ENCODE data around the gene SYF2.

SYF2 gene

DNA sequence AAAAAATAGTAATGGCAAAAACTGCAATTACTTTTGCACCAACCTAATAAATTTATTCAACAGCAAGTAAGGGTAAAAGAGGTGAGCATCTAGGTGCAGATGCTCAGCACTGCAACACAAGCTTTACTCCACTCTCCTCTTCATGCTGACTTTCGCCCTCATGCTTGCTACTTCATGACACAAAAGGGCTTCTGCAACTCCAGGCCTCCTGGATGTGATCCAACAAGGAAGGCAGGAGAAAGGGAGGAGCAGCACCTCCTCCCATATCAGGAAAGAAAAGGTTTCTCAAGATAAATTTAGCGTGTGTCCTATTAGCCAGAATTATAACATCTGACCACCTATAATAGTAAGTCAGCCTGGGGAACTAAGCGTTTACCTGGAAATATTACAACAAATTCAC lies 11.6 kb downstream of the SYF2 start:
- no CpG with 5 or more reads among the region's 3 CpGs for WGBS, 2 experiments (ENCODE audit: insufficient coverage in 2 of 2)
- Histone ChIP-seq H3K4me1 (ENCODE audit: control insufficient read depth, insufficient read depth, low read length, poor library complexity, severe bottlenecking) (no peaks in the 10 kb centered on the region), H3K36me3 (ENCODE audit: control insufficient read depth, insufficient read depth, low read length) (peaks cover 44% of the 10 kb centered on the region), H3K9me3 (ENCODE audit: control insufficient read depth, low read length) (no peaks in the 10 kb centered on the region), H3K4me3 (ENCODE audit: extremely low read depth, insufficient read depth, low read length, poor library complexity, severe bottlenecking) (no peak overlapping the region), H3K27ac (ENCODE audit: low read depth, low read length, severe bottlenecking) (no peak overlapping the region)

- H3K27ac ChIP-seq (ENCODE audit: low read depth, low read length, severe bottlenecking) = no peak overlapping the region
- no peaks in the 10 kb centered on the region for H3K9me3 ChIP-seq (ENCODE audit: control insufficient read depth, low read length)
- no peaks in the 10 kb centered on the region for H3K4me1 ChIP-seq (ENCODE audit: control insufficient read depth, insufficient read depth, low read length, poor library complexity, severe bottlenecking)
- 83 to 94% methylated on average over 5 to 6 of the region's 9 CpGs for WGBS, 2 experiments (ENCODE audit: insufficient coverage in 2 of 2)
- H3K4me3 ChIP-seq (ENCODE audit: extremely low read depth, insufficient read depth, low read length, poor library complexity, severe bottlenecking) = no peak overlapping the region
- peaks cover 41% of the 10 kb centered on the region for H3K36me3 ChIP-seq (ENCODE audit: control insufficient read depth, insufficient read depth, low read length)
These were observed 12.5 kb downstream of the SYF2 start for GRCh38 chr1:25219661-25220251.

DNA sequence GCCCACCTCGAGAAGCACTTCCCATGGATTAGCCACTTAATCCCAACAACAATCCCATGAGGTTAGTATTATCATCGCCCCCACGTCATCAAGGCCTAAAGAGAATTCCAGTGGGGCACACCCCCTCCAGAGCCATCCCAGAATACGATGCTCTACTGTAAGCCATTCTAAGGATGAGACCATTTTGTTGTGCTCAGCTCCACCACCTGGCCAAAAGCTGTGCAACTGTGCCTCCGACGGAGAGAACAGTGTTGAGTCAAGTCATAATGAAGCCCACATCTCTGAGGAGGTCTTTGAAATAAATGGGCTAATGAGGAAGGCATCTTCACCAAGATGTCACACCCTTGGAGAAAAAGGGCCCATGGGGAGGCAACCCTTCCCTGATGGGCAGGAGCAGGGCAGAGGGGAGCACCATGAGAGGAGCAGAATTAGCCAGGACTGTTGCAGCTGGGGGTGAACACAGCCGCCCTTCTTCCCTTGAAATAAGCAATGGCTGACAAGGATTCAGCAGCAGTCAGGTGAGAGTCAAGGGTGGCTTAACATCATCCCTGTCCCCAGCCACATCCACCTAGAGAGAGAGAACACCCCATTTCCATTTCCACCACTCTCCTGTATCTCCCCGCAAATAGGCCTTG lies 14.6 kb downstream of the SYF2 start:
- H3K4me1 ChIP-seq (ENCODE audit: control insufficient read depth, insufficient read depth, low read length, poor library complexity, severe bottlenecking) = no peaks in the 10 kb centered on the region
- no peaks in the 10 kb centered on the region for H3K9me3 ChIP-seq (ENCODE audit: control insufficient read depth, low read length)
- H3K36me3 ChIP-seq (ENCODE audit: control insufficient read depth, insufficient read depth, low read length) = peaks cover 21% of the 10 kb centered on the region
- no peak overlapping the region for H3K4me3 ChIP-seq (ENCODE audit: extremely low read depth, insufficient read depth, low read length, poor library complexity, severe bottlenecking)
- H3K27ac ChIP-seq (ENCODE audit: low read depth, low read length, severe bottlenecking) = no peak overlapping the region
- 82% methylated on average over 5 to 7 of the region's 8 CpGs for WGBS, 2 experiments (ENCODE audit: insufficient coverage in 2 of 2)

DNA sequence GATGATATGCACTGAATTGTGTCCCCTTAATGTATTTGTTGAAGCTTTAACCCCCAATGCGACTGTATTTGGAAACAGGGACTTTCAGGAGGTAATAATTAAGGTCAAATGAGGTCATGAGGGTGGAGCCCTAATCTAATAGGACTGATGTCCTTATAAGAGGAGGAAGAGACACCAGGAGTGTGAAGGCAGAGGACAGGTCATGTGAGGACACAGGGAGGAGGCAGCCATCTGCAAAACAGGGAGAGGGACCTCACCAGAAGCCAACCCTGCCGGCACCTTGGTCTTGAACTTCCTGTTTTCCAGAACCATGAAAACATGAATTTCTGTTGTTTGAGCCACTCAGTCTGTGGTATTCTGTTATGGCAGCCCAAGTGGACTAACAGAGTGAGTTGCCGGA lies 15.3 kb downstream of the SYF2 start:
- H3K9me3 ChIP-seq (ENCODE audit: control insufficient read depth, low read length) = no peaks in the 10 kb centered on the region

DNA sequence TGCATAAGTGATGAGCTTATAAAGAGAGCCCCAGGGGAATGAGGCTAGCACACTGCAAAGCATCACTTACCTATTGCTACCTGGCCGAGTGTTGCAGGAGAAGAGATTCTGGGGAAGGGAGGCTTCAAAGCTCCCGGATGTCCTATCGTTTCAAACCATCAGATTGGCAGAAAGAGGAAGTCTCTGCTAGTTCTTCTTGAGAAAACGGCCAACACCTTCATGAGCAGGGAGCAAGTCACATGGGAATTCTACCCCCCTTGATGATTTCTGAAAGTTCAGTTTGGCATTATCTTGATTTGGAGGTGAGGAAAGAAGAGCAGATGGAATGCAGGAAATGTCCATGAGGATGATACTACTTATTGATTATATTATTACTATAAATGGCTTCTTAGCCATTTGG lies 16.2 kb downstream of the SYF2 start:
- Histone ChIP-seq H3K4me1 (ENCODE audit: control insufficient read depth, insufficient read depth, low read length, poor library complexity, severe bottlenecking) (no peaks in the 10 kb centered on the region), H3K9me3 (ENCODE audit: control insufficient read depth, low read length) (no peaks in the 10 kb centered on the region), H3K36me3 (ENCODE audit: control insufficient read depth, insufficient read depth, low read length) (peaks cover 7% of the 10 kb centered on the region), H3K27ac (ENCODE audit: low read depth, low read length, severe bottlenecking) (no peak overlapping the region), H3K4me3 (ENCODE audit: extremely low read depth, insufficient read depth, low read length, poor library complexity, severe bottlenecking) (no peak overlapping the region)
- WGBS, 2 experiments (ENCODE audit: insufficient coverage in 2 of 2) = 89 to 97% methylated on average over 4 of the region's 4 CpGs

More for the DNA sequence above, 15.3 kb downstream of the SYF2 start:
- Histone ChIP-seq H3K4me1 (ENCODE audit: control insufficient read depth, insufficient read depth, low read length, poor library complexity, severe bottlenecking) (no peaks in the 10 kb centered on the region), H3K4me3 (ENCODE audit: extremely low read depth, insufficient read depth, low read length, poor library complexity, severe bottlenecking) (no peak overlapping the region), H3K27ac (ENCODE audit: low read depth, low read length, severe bottlenecking) (no peak overlapping the region), H3K36me3 (ENCODE audit: control insufficient read depth, insufficient read depth, low read length) (peaks cover 15% of the 10 kb centered on the region)
- WGBS, 2 experiments (ENCODE audit: insufficient coverage in 2 of 2) = 89 to 91% methylated on average over 3 of the region's 3 CpGs

DNA sequence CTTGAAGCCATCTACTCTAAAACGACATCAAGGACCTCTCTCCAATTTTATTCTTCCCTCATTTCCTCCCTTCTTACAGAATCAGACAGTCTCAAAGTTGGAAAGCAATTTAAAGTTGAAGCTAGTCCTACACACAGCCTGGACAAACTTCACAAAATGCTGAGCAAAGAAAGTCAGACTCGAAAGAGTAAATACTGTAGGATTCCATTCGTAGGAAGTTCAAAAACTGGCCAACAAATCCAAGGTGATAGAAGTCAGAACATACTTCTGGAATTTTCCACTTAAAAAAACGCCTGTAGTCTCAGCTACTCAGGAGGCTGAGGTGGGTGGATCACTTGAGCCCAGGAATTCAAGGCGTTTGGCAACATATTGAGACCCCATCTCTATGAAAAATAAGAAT lies 19.6 kb downstream of the SYF2 start:
- Histone ChIP-seq H3K27ac (ENCODE audit: low read depth, low read length, severe bottlenecking) (no peak overlapping the region), H3K4me1 (ENCODE audit: control insufficient read depth, insufficient read depth, low read length, poor library complexity, severe bottlenecking) (no peaks in the 10 kb centered on the region), H3K9me3 (ENCODE audit: control insufficient read depth, low read length) (no peaks in the 10 kb centered on the region), H3K36me3 (ENCODE audit: control insufficient read depth, insufficient read depth, low read length) (no peaks in the 10 kb centered on the region), H3K4me3 (ENCODE audit: extremely low read depth, insufficient read depth, low read length, poor library complexity, severe bottlenecking) (no peak overlapping the region)
- 78 to 84% methylated on average over 3 of the region's 5 CpGs for WGBS, 2 experiments (ENCODE audit: insufficient coverage in 2 of 2)

DNA sequence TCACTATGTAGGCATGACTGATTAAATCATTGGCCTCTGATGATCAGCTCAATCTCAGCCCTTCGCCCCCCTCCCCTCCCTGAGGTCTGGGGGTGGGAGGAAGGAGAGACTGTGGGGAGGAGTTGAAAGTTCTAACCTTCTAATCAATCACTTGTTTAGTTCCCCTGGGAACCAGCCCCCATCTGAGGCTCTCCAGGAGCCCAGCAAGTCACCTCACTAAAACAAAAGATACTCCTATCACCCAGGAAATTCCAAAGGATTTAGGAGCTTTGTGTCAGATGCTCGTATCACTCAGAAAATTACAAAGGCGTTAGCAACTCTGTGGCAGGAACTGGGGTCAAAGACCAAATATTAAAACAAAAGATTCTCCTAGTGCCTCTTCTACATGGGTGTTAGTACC lies 21.6 kb downstream of the SYF2 start:
- Histone ChIP-seq H3K36me3 (ENCODE audit: control insufficient read depth, insufficient read depth, low read length) (no peaks in the 10 kb centered on the region), H3K4me3 (ENCODE audit: extremely low read depth, insufficient read depth, low read length, poor library complexity, severe bottlenecking) (no peak overlapping the region), H3K27ac (ENCODE audit: low read depth, low read length, severe bottlenecking) (no peak overlapping the region), H3K9me3 (ENCODE audit: control insufficient read depth, low read length) (no peaks in the 10 kb centered on the region), H3K4me1 (ENCODE audit: control insufficient read depth, insufficient read depth, low read length, poor library complexity, severe bottlenecking) (no peaks in the 10 kb centered on the region)
- 59 to 61% methylated on average over 2 of the region's 3 CpGs for WGBS, 2 experiments (ENCODE audit: insufficient coverage in 2 of 2)

DNA sequence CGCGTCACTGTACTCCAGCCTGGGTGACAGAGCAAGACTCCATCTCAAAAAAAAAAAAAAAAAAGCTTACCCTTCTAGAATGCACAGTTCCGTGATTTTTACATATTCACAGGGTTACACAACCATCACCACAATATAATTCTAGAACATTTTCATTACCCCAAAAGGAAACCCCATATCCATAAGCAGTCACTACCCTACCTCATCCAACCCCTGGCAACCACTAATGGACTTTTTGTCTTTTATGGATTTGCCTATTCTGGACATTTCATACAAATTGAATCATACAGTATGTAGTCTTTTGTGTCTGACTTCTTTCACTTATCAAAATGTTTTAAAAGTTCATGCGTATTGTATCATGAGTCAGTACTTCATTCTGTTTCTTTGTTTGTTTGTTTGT lies 22.8 kb downstream of the SYF2 start:
- Histone ChIP-seq H3K27ac (ENCODE audit: low read depth, low read length, severe bottlenecking) (no peak overlapping the region), H3K9me3 (ENCODE audit: control insufficient read depth, low read length) (no peaks in the 10 kb centered on the region), H3K4me3 (ENCODE audit: extremely low read depth, insufficient read depth, low read length, poor library complexity, severe bottlenecking) (no peak overlapping the region), H3K36me3 (ENCODE audit: control insufficient read depth, insufficient read depth, low read length) (no peaks in the 10 kb centered on the region), H3K4me1 (ENCODE audit: control insufficient read depth, insufficient read depth, low read length, poor library complexity, severe bottlenecking) (no peaks in the 10 kb centered on the region)
- WGBS, 2 experiments (ENCODE audit: insufficient coverage in 2 of 2) = 90 to 100% methylated on average over 1 to 3 of the region's 4 CpGs

DNA sequence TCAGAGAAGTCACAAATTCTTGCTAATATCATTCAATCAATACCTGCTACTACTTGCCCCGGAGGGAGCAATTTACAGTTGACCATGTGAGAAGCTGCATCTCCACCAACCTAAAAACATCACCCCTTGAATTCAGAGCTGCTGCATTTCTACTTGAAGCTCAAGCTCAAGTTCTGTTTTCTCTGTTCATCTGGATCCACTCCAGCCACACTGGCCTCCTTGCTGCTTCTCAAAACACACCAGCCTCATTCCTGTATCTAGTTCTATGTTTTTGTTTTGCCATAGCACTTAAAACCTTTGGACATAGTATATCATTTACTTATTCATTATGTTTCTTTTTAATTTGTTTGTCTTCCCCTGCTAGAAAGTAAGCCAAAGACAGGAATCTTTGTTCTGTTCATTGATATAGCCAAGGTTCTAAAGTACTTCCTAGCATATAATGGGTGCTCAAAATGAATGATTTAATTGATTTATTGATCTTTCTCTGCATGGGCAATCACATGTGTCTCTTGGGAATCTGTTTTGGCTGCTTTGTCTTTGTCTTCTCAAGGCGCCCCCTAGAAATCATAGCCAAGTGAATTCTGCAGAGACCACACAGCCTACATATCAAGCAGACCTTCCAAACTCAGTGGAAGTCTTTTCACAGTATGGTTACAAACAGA lies 23.6 kb downstream of the SYF2 start:
- peaks cover 3% of the 10 kb centered on the region for H3K4me1 ChIP-seq (ENCODE audit: control insufficient read depth, insufficient read depth, low read length, poor library complexity, severe bottlenecking)
- no peaks in the 10 kb centered on the region for H3K9me3 ChIP-seq (ENCODE audit: control insufficient read depth, low read length)

DNA sequence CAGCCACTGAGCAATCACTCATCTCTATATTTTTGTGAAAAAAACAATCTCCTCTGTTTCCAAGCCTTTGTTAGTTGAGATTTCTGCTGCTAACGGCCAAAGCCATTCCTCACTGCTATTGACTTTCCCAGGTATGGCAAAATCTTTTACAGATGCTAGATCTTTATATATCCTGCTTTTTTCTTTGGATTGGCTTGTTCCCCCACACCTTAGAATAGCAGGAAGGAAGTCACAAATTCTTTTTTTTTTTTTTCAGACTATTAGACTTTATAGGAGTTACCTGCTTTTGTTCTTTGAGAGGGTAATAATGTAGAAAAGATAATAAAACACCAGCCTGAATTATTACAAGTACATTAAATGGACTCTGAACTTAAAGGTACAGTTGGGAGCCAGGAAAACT lies 24.2 kb downstream of the SYF2 start:
- WGBS, 2 experiments (ENCODE audit: insufficient coverage in 2 of 2) = 100% methylated on average over 1 of the region's 1 CpG; no CpG with 5 or more reads in 1 of the 2 experiments
- no peak overlapping the region for H3K4me3 ChIP-seq (ENCODE audit: extremely low read depth, insufficient read depth, low read length, poor library complexity, severe bottlenecking)

More for the DNA sequence above, 23.6 kb downstream of the SYF2 start:
- Histone ChIP-seq H3K36me3 (ENCODE audit: control insufficient read depth, insufficient read depth, low read length) (no peaks in the 10 kb centered on the region), H3K27ac (ENCODE audit: low read depth, low read length, severe bottlenecking) (no peak overlapping the region), H3K4me3 (ENCODE audit: extremely low read depth, insufficient read depth, low read length, poor library complexity, severe bottlenecking) (no peak overlapping the region)
- 57 to 90% methylated on average over 1 to 2 of the region's 2 CpGs for WGBS, 2 experiments (ENCODE audit: insufficient coverage in 2 of 2)

DNA sequence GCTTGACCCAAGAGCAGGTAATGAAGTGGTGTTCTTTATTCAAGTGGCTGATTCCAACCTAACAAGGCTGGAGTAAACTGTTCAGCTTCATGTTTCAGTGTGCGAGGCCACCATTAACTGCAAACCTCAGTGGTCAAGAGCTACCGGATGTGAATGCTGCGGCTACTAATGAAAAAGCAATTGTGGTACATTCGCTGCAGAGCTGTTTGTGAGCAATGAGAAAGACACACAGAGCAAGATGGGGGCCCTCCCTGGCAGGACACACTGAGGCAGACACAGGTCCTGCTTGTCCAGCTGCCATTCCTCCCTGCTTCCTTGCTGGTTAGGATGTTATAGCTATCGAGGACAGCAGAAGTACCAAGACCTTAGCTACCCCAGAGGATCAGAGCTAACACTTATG lies 26.1 kb downstream of the SYF2 start:
- Histone ChIP-seq H3K4me1 (ENCODE audit: control insufficient read depth, insufficient read depth, low read length, poor library complexity, severe bottlenecking) (peaks cover 3% of the 10 kb centered on the region), H3K27ac (ENCODE audit: low read depth, low read length, severe bottlenecking) (no peak overlapping the region), H3K4me3 (ENCODE audit: extremely low read depth, insufficient read depth, low read length, poor library complexity, severe bottlenecking) (no peak overlapping the region), H3K9me3 (ENCODE audit: control insufficient read depth, low read length) (no peaks in the 10 kb centered on the region), H3K36me3 (ENCODE audit: control insufficient read depth, insufficient read depth, low read length) (no peaks in the 10 kb centered on the region)
- WGBS, 2 experiments (ENCODE audit: insufficient coverage in 2 of 2) = 93 to 95% methylated on average over 4 to 5 of the region's 5 CpGs

More for the DNA sequence above, 24.2 kb downstream of the SYF2 start:
- Histone ChIP-seq H3K27ac (ENCODE audit: low read depth, low read length, severe bottlenecking) (no peak overlapping the region), H3K9me3 (ENCODE audit: control insufficient read depth, low read length) (no peaks in the 10 kb centered on the region), H3K36me3 (ENCODE audit: control insufficient read depth, insufficient read depth, low read length) (no peaks in the 10 kb centered on the region), H3K4me1 (ENCODE audit: control insufficient read depth, insufficient read depth, low read length, poor library complexity, severe bottlenecking) (peaks cover 3% of the 10 kb centered on the region)
